Nephron (organoid): ENCODE measurements around the gene RAD51D.
"Not testable (repeated sequence)": the region's sequence is repeated elsewhere in the genome, so short reads cannot be mapped to it uniquely, and the experiment has no call there.

Experiments
- H3K27ac Mint-ChIP-seq, 3 experiments: 2 replicates each; pipeline ENCODE4 v1.8.0; 2020; ENCODE audit warnings: mixed read lengths in 3 of 3, mild to moderate bottlenecking in 2 of 3, moderate library complexity in 1 of 3
- H3K27me3 Mint-ChIP-seq: 2 replicates; pipeline ENCODE4 v1.8.0; 2021; ENCODE audit warnings: low read depth, mild to moderate bottlenecking, moderate library complexity, mixed read lengths
- H3K36me3 Mint-ChIP-seq: 2 replicates; pipeline ENCODE4 v1.8.0; 2020; ENCODE audit warnings: low read depth, mixed read lengths
- H3K4me1 Mint-ChIP-seq: 2 replicates; pipeline ENCODE4 v1.8.0; 2020; ENCODE audit warnings: mixed read lengths
- H3K4me3 Mint-ChIP-seq, 3 experiments: 2 replicates each; pipeline ENCODE4 v1.8.0; 2020; ENCODE audit warnings: mild to moderate bottlenecking in 3 of 3, mixed read lengths in 3 of 3, moderate library complexity in 2 of 3
- H3K9me3 Mint-ChIP-seq: 2 replicates; pipeline ENCODE4 v1.8.0; 2020; ENCODE audit warnings: mixed read lengths
- TF ChIP-seq, protein P1 (sequence below), 3 experiments: fragments of 200-600 bp; sonication (generic); IDR thresholded peaks; one replicate each; pipeline ENCODE4 v1.5.0; 2021; ENCODE audit warnings: antibody characterized with exemption in 3 of 3; ENCODE audit not compliant: unreplicated experiment in 3 of 3

RAD51D gene

DNA sequence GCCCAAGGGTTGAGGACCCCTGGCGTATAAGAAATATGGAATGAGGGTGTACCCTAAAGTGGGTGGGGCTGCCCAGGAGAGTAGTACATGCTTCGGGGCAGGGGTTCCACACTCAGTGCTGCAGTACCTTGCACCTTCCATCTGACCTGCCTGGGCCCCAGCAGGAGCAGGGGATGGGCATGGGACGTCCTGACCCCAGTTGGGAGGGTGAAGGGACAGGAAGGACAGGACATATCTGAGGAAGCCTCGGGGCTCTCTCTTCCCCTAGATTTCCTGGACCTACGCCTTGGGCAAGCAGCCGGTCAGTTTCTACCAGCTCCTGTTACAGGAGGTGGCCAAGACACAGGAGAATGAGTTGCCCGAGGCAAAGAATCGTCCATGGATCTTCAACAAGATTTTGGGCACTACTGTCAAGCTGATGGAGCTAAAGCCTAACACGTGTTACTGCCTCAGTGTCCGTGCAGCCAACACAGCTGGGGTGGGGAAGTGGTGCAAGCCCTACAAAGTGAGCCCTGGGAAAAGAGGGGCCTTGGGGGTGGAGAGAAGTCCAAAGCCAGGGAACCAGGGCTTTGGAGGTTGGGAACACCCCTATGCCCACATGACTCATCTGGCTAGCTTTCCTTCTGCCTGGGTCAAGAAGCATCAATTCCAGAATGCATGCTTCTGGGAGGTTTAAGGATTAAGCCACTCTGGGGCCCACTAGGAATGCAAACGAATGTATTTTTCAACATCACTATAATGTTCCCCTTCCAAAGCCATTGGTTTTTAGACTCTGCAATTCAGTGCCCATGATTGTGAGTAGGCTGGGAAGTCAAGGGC, 9.7 kb upstream of the RAD51D start:
- no peaks in the 10 kb centered on the region for H3K9me3 Mint-ChIP-seq
- TF ChIP-seq, protein P1, sequence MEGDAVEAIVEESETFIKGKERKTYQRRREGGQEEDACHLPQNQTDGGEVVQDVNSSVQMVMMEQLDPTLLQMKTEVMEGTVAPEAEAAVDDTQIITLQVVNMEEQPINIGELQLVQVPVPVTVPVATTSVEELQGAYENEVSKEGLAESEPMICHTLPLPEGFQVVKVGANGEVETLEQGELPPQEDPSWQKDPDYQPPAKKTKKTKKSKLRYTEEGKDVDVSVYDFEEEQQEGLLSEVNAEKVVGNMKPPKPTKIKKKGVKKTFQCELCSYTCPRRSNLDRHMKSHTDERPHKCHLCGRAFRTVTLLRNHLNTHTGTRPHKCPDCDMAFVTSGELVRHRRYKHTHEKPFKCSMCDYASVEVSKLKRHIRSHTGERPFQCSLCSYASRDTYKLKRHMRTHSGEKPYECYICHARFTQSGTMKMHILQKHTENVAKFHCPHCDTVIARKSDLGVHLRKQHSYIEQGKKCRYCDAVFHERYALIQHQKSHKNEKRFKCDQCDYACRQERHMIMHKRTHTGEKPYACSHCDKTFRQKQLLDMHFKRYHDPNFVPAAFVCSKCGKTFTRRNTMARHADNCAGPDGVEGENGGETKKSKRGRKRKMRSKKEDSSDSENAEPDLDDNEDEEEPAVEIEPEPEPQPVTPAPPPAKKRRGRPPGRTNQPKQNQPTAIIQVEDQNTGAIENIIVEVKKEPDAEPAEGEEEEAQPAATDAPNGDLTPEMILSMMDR (IDR thresholded peaks at IDR 0.05; ENCODE audit: unreplicated experiment in 3 of 3): no peak
- H3K4me1 Mint-ChIP-seq: no peaks in the 10 kb centered on the region
- H3K4me3 Mint-ChIP-seq: no peak overlapping the region
- H3K36me3 Mint-ChIP-seq: peaks cover 30% of the 10 kb centered on the region
- no peak overlapping the region for H3K27ac Mint-ChIP-seq
- H3K27me3 Mint-ChIP-seq: no peaks in the 10 kb centered on the region

- Mint-ChIP-seq H3K27me3 (peaks cover 2% of the 10 kb centered on the region), H3K4me1 (no peaks in the 10 kb centered on the region)
Measured at GRCh38 chr17:35127751-35128514, 8.3 kb upstream of the RAD51D start.

GRCh38 chr17:35121315-35121714, 1.7 kb upstream of the RAD51D start, which contains the start of gene FNDC8:
FNDC8 (plus strand) TSS chr17:35121615; CDS start chr17:35121694, 79 bp downstream.
- no peak within 1 kb of the TSS for H3K27ac Mint-ChIP-seq
- H3K4me3 Mint-ChIP-seq: peak within 1 kb of the TSS; percentile 43 to 71 (median 69)
- H3K27me3 Mint-ChIP-seq: peaks cover 12% of the 10 kb centered on the region
- no peaks in the 10 kb centered on the region for H3K36me3 Mint-ChIP-seq
- no peaks in the 10 kb centered on the region for H3K9me3 Mint-ChIP-seq
- H3K4me1 Mint-ChIP-seq: no peaks in the 10 kb centered on the region
- TF ChIP-seq, protein P1 (IDR thresholded peaks at IDR 0.05; ENCODE audit: unreplicated experiment in 3 of 3): no peak

More at GRCh38 chr17:35127751-35128514, 8.3 kb upstream of the RAD51D start:
- Mint-ChIP-seq H3K36me3 (peaks cover 18% of the 10 kb centered on the region), H3K9me3 (no peaks in the 10 kb centered on the region), H3K4me3 (no peak overlapping the region), H3K27ac (no peak overlapping the region)
- TF ChIP-seq, protein P1 (IDR thresholded peaks at IDR 0.05; ENCODE audit: unreplicated experiment in 3 of 3): no peak

- peak overlapping the region in 1 of 3 experiments; percentile 17 for H3K27ac Mint-ChIP-seq
- H3K27me3 Mint-ChIP-seq: peaks cover 10% of the 10 kb centered on the region
- TF ChIP-seq, protein P1 (IDR thresholded peaks at IDR 0.05; ENCODE audit: unreplicated experiment in 3 of 3): no peak
- H3K9me3 Mint-ChIP-seq: no peaks in the 10 kb centered on the region
- H3K4me3 Mint-ChIP-seq: peak overlapping the region; percentile 71 to 84 (median 77)
- H3K4me1 Mint-ChIP-seq: no peaks in the 10 kb centered on the region
- no peaks in the 10 kb centered on the region for H3K36me3 Mint-ChIP-seq
Measured at GRCh38 chr17:35117984-35118383, 1.7 kb downstream of the RAD51D start.

- H3K4me1 Mint-ChIP-seq: no peaks in the 10 kb centered on the region
- TF ChIP-seq, protein P1 (IDR thresholded peaks at IDR 0.05; ENCODE audit: unreplicated experiment in 3 of 3): no peak
- no peaks in the 10 kb centered on the region for H3K36me3 Mint-ChIP-seq
- peak overlapping the region in 1 of 3 experiments; percentile 19 for H3K4me3 Mint-ChIP-seq
- H3K27ac Mint-ChIP-seq: no peak overlapping the region
- H3K27me3 Mint-ChIP-seq: peaks cover 12% of the 10 kb centered on the region
- no peaks in the 10 kb centered on the region for H3K9me3 Mint-ChIP-seq
Measured at GRCh38 chr17:35116845-35117244, 2.8 kb downstream of the RAD51D start.

GRCh38 chr17:35110791-35111190, 8.9 kb downstream of the RAD51D start:
- not testable (repeated sequence) for H3K4me3 Mint-ChIP-seq, H3K9me3 Mint-ChIP-seq, H3K27ac Mint-ChIP-seq, H3K27me3 Mint-ChIP-seq, H3K4me1 Mint-ChIP-seq
- peaks cover 17% of the 10 kb centered on the region for H3K36me3 Mint-ChIP-seq
